H9 (cell line): Measurements from ENCODE around the gene KRTAP10-3. TPM values are rescaled to one million over a fixed set of nuclear protein-coding genes. Genes with fewer than 3 reads are reported as not detected.

Source experiments
- DNase-seq: peaks from one replicate; pipeline ENCODE4 v3.0.0-alpha.2; 2017
- H2AFZ ChIP-seq: one replicate; pipeline ENCODE4 v1.6.1; 2013; ENCODE audit warnings: mild to moderate bottlenecking, low read length, control low read depth, moderate library complexity
- H2AK5ac ChIP-seq: 2 replicates; pipeline ENCODE4 v1.6.1; 2013; ENCODE audit warnings: low read length, control low read depth, mixed read lengths; ENCODE audit not compliant: insufficient read length
- H2BK120ac ChIP-seq: one replicate; pipeline ENCODE4 v1.6.1; 2013; ENCODE audit warnings: low read depth, mild to moderate bottlenecking, low read length, control low read depth, inconsistent platforms; ENCODE audit not compliant: poor library complexity, severe bottlenecking
- H2BK12ac ChIP-seq: 2 replicates; pipeline ENCODE4 v1.6.1; 2013; ENCODE audit warnings: low read length, control low read depth, mixed read lengths, low read depth; ENCODE audit not compliant: insufficient read length
- H2BK15ac ChIP-seq: 2 replicates; pipeline ENCODE4 v1.6.1; 2013; ENCODE audit warnings: low read depth, low read length, control low read depth
- H2BK20ac ChIP-seq: one replicate; pipeline ENCODE4 v1.6.1; 2013; ENCODE audit warnings: low read depth, mild to moderate bottlenecking, low read length, control low read depth, inconsistent platforms; ENCODE audit not compliant: poor library complexity, severe bottlenecking
- H2BK5ac ChIP-seq: 2 replicates; pipeline ENCODE4 v1.6.1; 2013; ENCODE audit warnings: low read length, control low read depth, mixed read lengths; ENCODE audit not compliant: insufficient read length
- H3K14ac ChIP-seq: 2 replicates; pipeline ENCODE4 v1.6.1; 2013; ENCODE audit warnings: low read length, control low read depth; ENCODE audit not compliant: insufficient read depth
- H3K18ac ChIP-seq: 2 replicates; pipeline ENCODE4 v1.6.1; 2013; ENCODE audit warnings: low read depth, mild to moderate bottlenecking, mixed read lengths, low read length, control low read depth; ENCODE audit not compliant: insufficient read length
- H3K23ac ChIP-seq: 2 replicates; pipeline ENCODE4 v1.6.1; 2013; ENCODE audit warnings: low read length, control low read depth, mixed read lengths, low read depth; ENCODE audit not compliant: insufficient read length
- H3K23me2 ChIP-seq: 2 replicates; pipeline ENCODE4 v1.6.1; 2013; ENCODE audit warnings: low read depth, mild to moderate bottlenecking, mixed read lengths, low read length, control low read depth; ENCODE audit not compliant: insufficient read length, poor library complexity, severe bottlenecking
- H3K27ac ChIP-seq: 2 replicates; pipeline ENCODE4 v1.5.1; 2013; ENCODE audit warnings: low read length, control low read depth, mixed read lengths, low read depth; ENCODE audit not compliant: insufficient read length
- H3K27me3 ChIP-seq: 2 replicates; pipeline ENCODE4 v1.6.1; 2013; ENCODE audit warnings: low read length, control low read depth, inconsistent platforms; ENCODE audit not compliant: insufficient read depth
- H3K4ac ChIP-seq: 2 replicates; pipeline ENCODE4 v1.6.1; 2013; ENCODE audit warnings: low read depth, mild to moderate bottlenecking, control low read depth, inconsistent platforms, low read length, moderate library complexity
- H3K4me1 ChIP-seq: 2 replicates; pipeline ENCODE4 v1.6.1; 2013; ENCODE audit warnings: low read length, control low read depth, inconsistent platforms; ENCODE audit not compliant: insufficient read depth
- H3K4me2 ChIP-seq: 2 replicates; pipeline ENCODE4 v1.6.1; 2013; ENCODE audit warnings: low read length, control low read depth, mixed read lengths; ENCODE audit not compliant: insufficient read length, insufficient read depth
- H3K56ac ChIP-seq: 2 replicates; pipeline ENCODE4 v1.6.1; 2013; ENCODE audit warnings: low read depth, mild to moderate bottlenecking, mixed read lengths, low read length, control low read depth; ENCODE audit not compliant: insufficient read length
- H3K79me1 ChIP-seq: 2 replicates; pipeline ENCODE4 v1.6.1; 2013; ENCODE audit warnings: low read depth, mild to moderate bottlenecking, moderate library complexity, low read length, control low read depth, inconsistent platforms; ENCODE audit not compliant: insufficient read depth, poor library complexity, severe bottlenecking
- H3K79me2 ChIP-seq: 2 replicates; pipeline ENCODE4 v1.6.1; 2013; ENCODE audit warnings: low read length, control low read depth, inconsistent platforms; ENCODE audit not compliant: insufficient read depth
- H3K9ac ChIP-seq: 2 replicates; pipeline ENCODE4 v1.6.1; 2013; ENCODE audit warnings: low read length, control low read depth, mixed read lengths; ENCODE audit not compliant: insufficient read length; ENCODE audit errors: extremely low read depth
- H3K9me3 ChIP-seq: one replicate; pipeline ENCODE4 v1.6.1; 2013; ENCODE audit warnings: low read depth, low read length, inconsistent platforms; ENCODE audit not compliant: control insufficient read depth
- H3T11ph ChIP-seq: one replicate; pipeline ENCODE4 v1.6.1; 2013; ENCODE audit warnings: mild to moderate bottlenecking, low read length, control low read depth, inconsistent platforms
- H4K20me1 ChIP-seq: one replicate; pipeline ENCODE4 v1.6.1; 2013; ENCODE audit not compliant: control insufficient read depth, insufficient read length, insufficient read depth
- H4K5ac ChIP-seq: 2 replicates; pipeline ENCODE4 v1.6.1; 2013; ENCODE audit warnings: low read depth, mild to moderate bottlenecking, mixed read lengths, low read length, control low read depth; ENCODE audit not compliant: insufficient read length
- H4K8ac ChIP-seq: replicated peaks from 2 replicates; pipeline ENCODE4 v1.6.1; 2013; ENCODE audit warnings: low read length, control low read depth, mixed read lengths, low read depth; ENCODE audit not compliant: insufficient read length
- H4K91ac ChIP-seq: 2 replicates; pipeline ENCODE4 v1.6.1; 2013; ENCODE audit warnings: low read depth, mild to moderate bottlenecking, moderate library complexity, mixed read lengths, low read length, control low read depth; ENCODE audit not compliant: insufficient read length
- H3K27ac Mint-ChIP-seq, 3 experiments: 2 replicates in 2 of 3; 3 replicates in 1 of 3; pipeline ENCODE4 v1.8.0; 2020 to 2021; ENCODE audit warnings: mixed read lengths in 3 of 3, mild to moderate bottlenecking in 1 of 3, moderate library complexity in 1 of 3
- H3K27me3 Mint-ChIP-seq: 2 replicates; pipeline ENCODE4 v1.8.0; 2021; ENCODE audit warnings: low read depth, mild to moderate bottlenecking, moderate library complexity, mixed read lengths
- H3K36me3 Mint-ChIP-seq, 3 experiments: 2 replicates in 2 of 3; 3 replicates in 1 of 3; pipeline ENCODE4 v1.8.0; 2020 to 2021; ENCODE audit warnings: low read depth in 3 of 3, mixed read lengths in 3 of 3; ENCODE audit not compliant: insufficient read depth in 1 of 3
- H3K4me1 Mint-ChIP-seq, 2 experiments: 2 replicates each; pipeline ENCODE4 v1.8.0; 2020; ENCODE audit warnings: mixed read lengths in 2 of 2
- H3K4me3 Mint-ChIP-seq, 2 experiments: 2 replicates in 1 of 2; 3 replicates in 1 of 2; pipeline ENCODE4 v1.8.0; 2020 to 2021; ENCODE audit warnings: mild to moderate bottlenecking in 2 of 2, mixed read lengths in 2 of 2, moderate library complexity in 1 of 2
- H3K9me3 Mint-ChIP-seq, 2 experiments: 2 replicates in 1 of 2; 3 replicates in 1 of 2; pipeline ENCODE4 v1.8.0; 2020; ENCODE audit warnings: mild to moderate bottlenecking in 2 of 2, mixed read lengths in 2 of 2, moderate library complexity in 1 of 2
- WGBS: extraction: QIAGEN DNeasy Blood & Tissue Kit; methylation state at CpG from one replicate; pipeline ENCODE4 v1.1.7; 2013; ENCODE audit warnings: missing lambda C conversion rate, low lambda C conversion rate, mixed read lengths; ENCODE audit not compliant: insufficient read length; ENCODE audit errors: extremely low coverage; 5-methylcytosine and 5-hydroxymethylcytosine counted together
- total RNA-seq: library from RNA; stranded (reverse); gene quantifications from 2 replicates; pipeline ENCODE4 v1.2.1, GENCODE V29; 2021
- TF ChIP-seq, protein P1 (sequence below): fragments of 200-600 bp; sonication (generic); conservative IDR thresholded peaks from 3 replicates; pipeline ENCODE4 v1.8.0; 2021; ENCODE audit warnings: antibody characterized with exemption, mild to moderate bottlenecking

KRTAP10-3 gene
- total RNA-seq, 1 experiment from 2014 or later, result not detected

DNA sequence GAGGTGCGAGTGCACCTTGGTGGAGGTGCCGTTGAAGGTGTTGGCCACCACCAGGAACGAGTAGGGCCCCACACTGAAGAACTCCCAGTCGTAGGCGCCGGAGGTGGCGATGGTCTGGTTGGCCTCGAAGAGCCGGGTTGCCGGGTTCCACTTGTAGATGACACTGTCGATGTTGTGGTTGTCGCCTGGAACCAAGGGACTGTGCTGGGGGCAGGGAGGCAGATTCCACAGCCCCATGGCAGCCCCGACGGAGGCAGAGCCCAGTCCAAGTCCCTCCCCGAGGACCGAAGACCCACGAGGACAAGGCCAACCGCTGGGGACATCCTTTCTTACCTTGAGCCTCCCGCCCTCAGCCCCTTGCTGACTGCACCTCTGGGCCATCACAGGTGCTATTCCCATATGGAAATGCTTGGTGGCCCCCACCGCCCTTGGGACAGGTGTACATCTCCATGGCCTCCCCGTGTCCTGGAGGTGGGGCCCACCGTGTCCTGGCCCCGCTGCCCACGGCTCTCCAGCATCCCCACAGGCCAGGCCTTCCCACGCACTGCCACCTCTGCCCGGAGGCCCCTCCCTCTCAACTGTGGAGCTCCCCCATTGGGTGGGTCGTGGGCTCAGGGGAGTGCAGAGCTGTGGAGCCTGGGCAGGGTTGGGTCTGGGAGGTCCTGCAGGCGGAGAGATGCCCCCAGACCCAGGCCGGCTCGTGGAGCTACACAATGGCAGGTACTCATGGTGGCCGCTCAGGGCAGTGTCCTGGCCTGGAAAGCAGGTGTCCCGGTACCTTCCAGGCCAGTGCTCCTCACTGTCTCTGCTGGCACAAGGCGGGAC, 36.5 kb downstream of the KRTAP10-3 start:
- Histone ChIP-seq H2BK12ac (no peak overlapping the region), H3K4me1 (no peaks in the 10 kb centered on the region), H3K9ac (no peak overlapping the region), H3K56ac (no peak overlapping the region), H4K91ac (no peak overlapping the region), H3T11ph (no peak overlapping the region), H3K14ac (no peak overlapping the region), H2AK5ac (no peak overlapping the region), H3K23ac (no peak overlapping the region), H3K79me1 (no peaks in the 10 kb centered on the region), H4K5ac (no peak overlapping the region), H3K23me2 (no peaks in the 10 kb centered on the region), H3K18ac (no peak overlapping the region), H3K4me2 (no peak overlapping the region), H4K8ac (no peak overlapping the region), H3K9me3 (no peaks in the 10 kb centered on the region), H4K20me1 (no peaks in the 10 kb centered on the region), H2BK15ac (no peak overlapping the region), H3K27ac (no peak overlapping the region), H2BK20ac (no peak overlapping the region), H2BK5ac (no peak overlapping the region), H2BK120ac (no peak overlapping the region), H2AFZ (no peak overlapping the region), H3K79me2 (no peaks in the 10 kb centered on the region), H3K4ac (no peak overlapping the region), H3K27me3 (no peaks in the 10 kb centered on the region)
- Mint-ChIP-seq H3K4me3 (no peak overlapping the region), H3K9me3 (no peaks in the 10 kb centered on the region), H3K36me3 (peaks cover 2 to 4% (median 3%) of the 10 kb centered on the region in 3 experiments; a peak in 4 of 7 replicates), H3K27me3 (peaks cover 16% of the 10 kb centered on the region), H3K4me1 (peaks cover 4% of the 10 kb centered on the region in 2 experiments; a peak in 2 of 4 replicates), H3K27ac (no peak overlapping the region)
- TF ChIP-seq, protein P1, sequence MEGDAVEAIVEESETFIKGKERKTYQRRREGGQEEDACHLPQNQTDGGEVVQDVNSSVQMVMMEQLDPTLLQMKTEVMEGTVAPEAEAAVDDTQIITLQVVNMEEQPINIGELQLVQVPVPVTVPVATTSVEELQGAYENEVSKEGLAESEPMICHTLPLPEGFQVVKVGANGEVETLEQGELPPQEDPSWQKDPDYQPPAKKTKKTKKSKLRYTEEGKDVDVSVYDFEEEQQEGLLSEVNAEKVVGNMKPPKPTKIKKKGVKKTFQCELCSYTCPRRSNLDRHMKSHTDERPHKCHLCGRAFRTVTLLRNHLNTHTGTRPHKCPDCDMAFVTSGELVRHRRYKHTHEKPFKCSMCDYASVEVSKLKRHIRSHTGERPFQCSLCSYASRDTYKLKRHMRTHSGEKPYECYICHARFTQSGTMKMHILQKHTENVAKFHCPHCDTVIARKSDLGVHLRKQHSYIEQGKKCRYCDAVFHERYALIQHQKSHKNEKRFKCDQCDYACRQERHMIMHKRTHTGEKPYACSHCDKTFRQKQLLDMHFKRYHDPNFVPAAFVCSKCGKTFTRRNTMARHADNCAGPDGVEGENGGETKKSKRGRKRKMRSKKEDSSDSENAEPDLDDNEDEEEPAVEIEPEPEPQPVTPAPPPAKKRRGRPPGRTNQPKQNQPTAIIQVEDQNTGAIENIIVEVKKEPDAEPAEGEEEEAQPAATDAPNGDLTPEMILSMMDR, result peak; percentile 29; the same call in 1 of the 3 replicates
- DNase-seq, result peak; percentile 35
- no CpG with 5 or more reads among the region's 33 CpGs for WGBS
